Anterior cingulate cortex (tissue), 58 donors: ENCODE results near the gene AGL.
"Not testable (repeated sequence)": the region's sequence is repeated elsewhere in the genome, so short reads cannot be mapped to it uniquely, and the experiment has no call there.

Experiments used
- DNase-seq, 58 donors: peaks; one replicate each; lab custom pipeline; 2025; lab: John Stamatoyannopoulos, UW

AGL gene

DNA sequence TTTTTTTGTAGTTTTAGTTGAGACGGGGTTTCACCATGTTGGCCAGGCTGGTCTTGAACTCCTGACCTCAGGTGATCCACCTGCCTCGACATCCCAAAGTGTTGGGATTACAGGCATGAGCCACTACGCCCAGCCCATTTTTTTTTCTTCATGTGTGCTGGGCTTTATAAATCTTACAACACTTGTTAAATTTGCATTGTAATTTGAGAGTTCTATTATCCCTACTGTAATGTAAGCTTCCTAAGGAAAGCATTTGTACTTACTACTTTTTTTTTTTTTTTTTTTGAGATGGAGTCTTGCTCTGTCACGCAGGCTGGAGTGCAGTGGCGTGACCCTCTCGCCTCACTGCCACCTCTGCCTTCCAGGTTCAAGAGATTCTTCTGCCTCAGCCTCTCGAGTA is 121.9 kb downstream of the AGL start:
- not testable (repeated sequence) for DNase-seq
